GM18505 (cell line): ENCODE results near the gene EFEMP2.
"Not testable (repeated sequence)": the region's sequence is repeated elsewhere in the genome, so short reads cannot be mapped to it uniquely, and the experiment has no call there.

Experiments used
- ATAC-seq: cut with Tn5 transposase; IDR thresholded peaks from one replicate; pipeline ENCODE4 v1.9.1; 2021; ENCODE audit not compliant: unreplicated experiment
- POLR2A ChIP-seq: IDR thresholded peaks from 4 replicates; pipeline ENCODE4 v1.6.1; 2011; ENCODE audit warnings: borderline replicate concordance; ENCODE audit not compliant: insufficient read depth, insufficient read length; ENCODE audit errors: extremely low read depth

Gene EFEMP2

GRCh38 chr11:65896034-65896999 is 23.7 kb upstream of the EFEMP2 start:
- TF ChIP-seq POLR2A: no peak
- ATAC-seq: no peak

DNA sequence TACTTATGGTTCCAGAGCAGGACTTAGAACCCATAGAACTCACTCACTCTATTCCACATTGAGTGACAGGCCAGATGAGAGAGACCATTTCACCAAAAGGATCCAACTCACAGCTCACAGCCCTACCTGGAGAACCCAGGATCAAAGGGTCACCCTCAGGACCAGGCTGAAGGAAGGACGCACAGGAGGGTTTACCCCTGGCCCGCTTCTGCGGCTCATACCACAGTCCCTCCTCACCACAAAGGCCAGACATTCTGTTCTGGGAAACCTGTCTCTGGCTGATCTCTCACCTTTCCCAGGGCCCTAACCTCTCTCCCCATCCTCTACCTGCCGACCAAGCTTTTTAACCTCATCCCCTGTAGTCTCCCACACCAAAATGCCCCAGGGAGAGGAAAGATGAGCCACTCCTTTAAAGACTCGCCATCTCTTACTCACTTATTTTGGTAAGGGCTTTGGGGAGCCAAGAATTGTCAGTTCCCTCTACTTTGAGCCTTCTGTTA is 22.9 kb upstream of the EFEMP2 start:
- no peak for ATAC-seq
- no peak for TF ChIP-seq POLR2A

GRCh38 chr11:65894034-65894591 is 21.5 kb upstream of the EFEMP2 start:
- ATAC-seq: no peak
- peak; percentile 66 for TF ChIP-seq POLR2A

DNA sequence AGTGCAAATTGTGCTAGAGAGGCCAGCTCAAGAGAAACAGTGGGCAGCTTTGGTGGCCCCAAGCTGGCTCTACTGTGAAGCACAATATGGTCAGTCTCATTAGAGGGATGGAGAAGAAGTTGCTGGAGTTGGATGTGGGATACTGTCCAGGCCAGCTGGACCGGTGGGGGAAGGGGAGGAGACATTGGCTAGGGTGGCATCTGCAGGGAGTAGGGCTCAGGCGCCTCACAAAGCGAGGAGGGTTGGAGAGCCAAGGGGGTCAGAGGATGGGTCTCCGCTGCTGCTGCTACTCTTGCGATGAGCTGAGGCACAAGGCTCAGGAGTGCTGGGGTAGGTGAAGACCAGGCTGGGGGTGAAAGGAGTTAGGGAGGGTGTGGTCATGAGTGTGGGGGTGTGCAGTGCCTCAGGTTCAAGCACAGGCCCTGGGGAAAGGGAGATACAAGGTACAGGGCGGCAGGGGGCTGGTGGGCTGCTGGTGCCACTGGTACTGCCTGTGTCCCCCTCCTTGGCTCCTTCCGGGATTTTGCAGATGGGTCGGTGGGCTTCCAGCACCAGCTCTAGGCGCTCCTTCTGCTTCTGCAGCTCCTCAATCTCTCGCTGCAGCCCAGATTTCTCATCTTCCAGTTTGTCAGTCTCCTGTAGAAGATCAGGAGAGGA is 20.2 kb upstream of the EFEMP2 start:
- TF ChIP-seq POLR2A: peak; percentile 41
- ATAC-seq: no peak

DNA sequence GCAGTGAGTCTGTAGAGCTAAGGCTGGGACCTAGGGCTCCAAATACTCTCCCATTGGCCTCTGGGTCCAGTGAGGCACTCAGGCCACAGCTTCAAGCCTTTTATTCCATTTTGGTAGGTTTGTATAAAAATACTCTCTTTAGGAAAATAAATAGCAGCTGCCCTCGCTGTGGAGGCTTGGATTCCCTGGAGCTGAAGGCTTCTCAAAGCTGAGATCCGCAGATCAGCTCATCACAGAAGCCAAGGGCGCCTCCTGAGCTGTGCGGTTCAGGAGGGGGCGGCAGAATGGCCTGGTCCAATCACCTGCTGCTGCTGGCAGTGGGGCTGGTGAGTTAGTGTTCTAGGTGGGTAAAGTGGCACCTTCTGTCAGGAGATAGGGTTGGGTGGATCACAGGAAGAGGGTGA is 19.5 kb upstream of the EFEMP2 start:
- ATAC-seq: not testable (repeated sequence)

DNA sequence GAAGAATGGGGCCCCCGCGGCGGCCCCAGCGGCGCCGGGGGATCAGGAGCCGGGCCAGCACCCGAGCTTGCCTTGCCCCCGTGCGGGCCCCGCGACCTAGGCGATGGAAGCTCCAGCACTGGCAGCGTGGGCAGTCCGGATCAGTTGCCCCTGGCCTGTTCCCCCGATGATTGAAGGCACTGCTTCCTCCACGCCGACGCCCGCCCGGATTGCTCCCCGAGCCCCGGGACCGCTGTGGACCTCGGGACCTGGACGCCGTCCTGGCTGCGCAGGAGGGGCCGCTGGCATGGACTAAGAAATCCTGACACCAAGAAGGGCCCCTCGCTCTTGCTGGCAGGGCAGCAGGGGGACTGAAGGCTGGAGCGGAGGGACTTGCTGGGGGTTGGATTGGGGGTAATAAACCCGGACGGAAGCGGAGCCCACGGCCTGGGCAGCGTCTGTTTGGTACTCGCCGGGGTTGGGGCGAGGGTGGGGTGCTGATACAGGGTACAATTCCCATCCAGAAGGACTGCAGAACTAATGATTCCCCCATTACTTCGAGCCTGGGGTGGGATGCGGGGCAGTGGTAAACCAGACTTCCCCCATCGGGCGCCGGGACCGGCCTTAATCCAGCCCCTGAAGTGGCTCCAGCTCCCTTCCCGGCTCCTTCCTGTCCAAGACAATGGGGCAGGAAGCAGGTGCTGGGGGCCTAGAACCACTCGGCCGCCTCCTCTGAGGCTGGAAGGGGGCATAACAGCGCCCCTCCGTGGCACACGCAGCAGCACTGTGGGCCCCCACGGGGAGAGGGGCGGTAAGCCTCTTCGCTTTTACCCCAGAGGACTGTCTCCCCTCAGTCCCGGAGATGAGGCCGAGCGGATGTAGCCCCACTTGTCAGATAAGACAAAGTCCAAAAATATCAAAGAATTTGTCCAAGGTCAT is 18.9 kb upstream of the EFEMP2 start:
- ATAC-seq: no peak
- peak; percentile 24 for TF ChIP-seq POLR2A

DNA sequence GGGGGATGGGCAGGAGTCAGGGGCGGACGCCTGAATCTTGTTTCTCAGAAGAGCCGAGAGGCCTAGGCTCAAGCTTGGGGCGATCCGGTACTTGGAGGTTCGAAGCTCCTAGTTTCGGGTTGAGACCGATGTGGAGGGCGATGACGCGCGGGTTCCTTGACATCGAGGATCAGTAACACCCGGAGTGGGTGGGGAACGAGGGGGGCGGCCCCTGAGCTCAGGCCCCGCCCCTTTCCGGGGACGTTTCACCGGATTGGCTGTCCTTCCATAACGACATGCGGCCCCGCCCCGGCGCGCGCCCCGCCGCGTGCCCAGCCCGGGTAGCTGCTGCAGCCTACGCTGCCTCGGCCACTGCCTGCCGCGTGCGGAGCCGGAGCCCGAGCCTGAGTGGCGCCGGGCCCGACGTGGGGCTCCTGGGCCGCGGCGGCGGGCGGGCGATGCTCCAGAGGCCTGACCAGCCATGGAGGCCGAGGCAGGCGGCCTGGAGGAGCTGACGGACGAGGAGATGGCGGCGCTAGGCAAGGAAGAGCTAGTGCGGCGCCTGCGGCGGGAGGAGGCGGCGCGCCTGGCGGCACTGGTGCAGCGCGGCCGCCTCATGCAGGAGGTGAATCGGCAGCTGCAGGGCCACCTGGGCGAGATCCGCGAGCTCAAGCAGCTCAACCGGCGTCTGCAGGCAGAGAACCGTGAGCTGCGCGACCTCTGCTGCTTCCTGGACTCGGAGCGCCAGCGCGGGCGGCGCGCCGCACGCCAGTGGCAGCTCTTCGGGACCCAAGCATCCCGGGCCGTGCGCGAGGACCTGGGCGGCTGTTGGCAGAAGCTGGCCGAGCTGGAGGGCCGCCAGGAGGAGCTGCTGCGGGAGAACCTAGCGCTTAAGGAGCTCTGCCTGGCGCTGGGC is 18.0 kb upstream of the EFEMP2 start, which contains the start of gene CCDC85B:
Gene CCDC85B (plus strand): TSS at position 350 of the 895 bp plus-strand sequence. CDS start 111 bp downstream, at position 461.
- peak; percentile 44 for ATAC-seq
- TF ChIP-seq POLR2A: peak; percentile 99

- peak; percentile 97 for TF ChIP-seq POLR2A
- peak; percentile 52 for ATAC-seq
These were observed 15.7 kb upstream of the EFEMP2 start, which contains the start of gene FIBP for GRCh38 chr11:65888163-65888814. FIBP (minus strand) TSS chr11:65888471; CDS start chr11:65888418, 53 bp downstream.

- no peak for TF ChIP-seq POLR2A
- ATAC-seq: no peak
These were observed 15.1 kb upstream of the EFEMP2 start for GRCh38 chr11:65887723-65888162.

DNA sequence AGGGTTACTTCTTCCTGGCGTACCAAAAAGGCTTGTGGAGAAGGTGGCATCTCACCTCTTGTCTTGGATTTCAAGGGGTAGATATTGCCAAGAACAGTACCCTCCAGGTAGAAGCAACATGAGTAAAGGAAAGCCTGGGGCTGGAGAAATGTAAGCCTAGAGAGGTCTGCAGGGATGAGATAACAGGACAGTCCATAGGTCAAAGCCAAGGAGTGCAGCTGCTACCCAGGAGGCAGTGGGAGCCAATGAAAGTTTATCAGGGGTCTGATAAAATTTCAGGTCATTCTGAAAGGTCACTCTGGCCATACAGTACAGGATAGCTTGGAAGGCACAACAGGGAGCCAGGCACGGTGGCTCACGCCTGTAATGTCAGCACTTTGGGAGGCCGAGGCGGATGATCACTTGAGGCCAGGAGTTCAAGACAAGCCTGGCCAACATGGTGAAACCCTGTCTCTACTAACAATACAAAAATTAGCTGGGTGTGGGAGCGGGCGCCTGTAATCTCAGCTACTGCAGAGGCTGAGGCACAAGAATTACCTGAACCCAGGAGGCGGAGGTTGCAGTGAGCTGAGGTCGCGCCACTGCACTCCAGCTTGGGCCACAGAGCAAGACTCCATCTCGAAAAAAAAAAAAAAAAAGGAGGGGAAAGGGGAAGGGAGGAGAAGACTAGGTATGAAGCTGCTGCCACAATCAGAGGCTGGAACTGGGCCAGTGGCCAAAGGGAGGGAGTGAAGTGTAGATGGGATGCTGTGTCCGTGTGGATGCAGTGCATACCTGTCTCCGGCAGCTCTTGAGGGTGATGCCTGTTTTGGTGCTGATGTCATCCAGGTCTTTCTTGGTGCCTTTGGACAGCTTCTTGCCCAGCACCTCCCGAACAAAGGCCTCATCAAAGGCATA is 14.5 kb upstream of the EFEMP2 start:
- no peak for TF ChIP-seq POLR2A
- ATAC-seq: no peak
